GM21737 (cell line): ENCODE data around the gene ATMIN.

ENCODE experiments used
- ATAC-seq: cut with Tn5 transposase; IDR thresholded peaks from one replicate; pipeline ENCODE4 v1.9.1; 2021; ENCODE audit warnings: mild to moderate bottlenecking, moderate library complexity; ENCODE audit not compliant: unreplicated experiment

Gene ATMIN

DNA sequence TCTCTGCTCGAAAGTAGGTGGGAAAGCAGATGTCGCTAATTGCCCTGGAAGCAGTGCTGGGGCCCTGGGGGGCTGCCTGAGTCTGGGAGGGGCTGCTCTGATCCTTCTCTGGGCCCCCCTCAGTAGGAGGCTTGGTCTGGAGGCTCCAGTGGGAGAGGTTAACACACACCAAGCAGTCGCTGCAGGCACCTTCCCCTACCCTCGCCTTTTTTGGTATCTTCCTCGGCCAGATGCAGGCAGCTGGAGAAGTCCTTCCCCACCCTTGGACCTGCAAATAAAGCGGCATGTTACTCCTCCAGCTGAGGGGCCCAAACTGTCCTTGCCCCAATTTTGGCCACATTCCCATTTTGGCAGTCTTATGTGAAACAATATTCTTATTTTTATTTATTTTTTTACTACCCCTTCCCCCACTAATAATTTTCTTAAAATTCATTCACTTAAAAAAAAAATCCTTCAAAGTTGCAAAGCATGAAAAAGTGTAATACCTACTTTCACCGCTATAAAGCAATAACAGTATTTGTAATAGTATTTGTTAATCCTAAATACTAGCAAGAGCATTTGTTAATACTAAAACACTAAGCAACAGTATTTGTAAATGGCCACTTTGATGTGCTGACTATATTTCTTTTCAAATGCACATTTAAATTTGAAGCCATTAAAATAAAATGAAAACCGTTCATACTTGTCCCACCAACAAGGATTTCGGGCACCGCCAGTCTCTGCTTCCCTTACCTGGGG lies 26.4 kb downstream of the ATMIN start:
- ATAC-seq: no peak

DNA sequence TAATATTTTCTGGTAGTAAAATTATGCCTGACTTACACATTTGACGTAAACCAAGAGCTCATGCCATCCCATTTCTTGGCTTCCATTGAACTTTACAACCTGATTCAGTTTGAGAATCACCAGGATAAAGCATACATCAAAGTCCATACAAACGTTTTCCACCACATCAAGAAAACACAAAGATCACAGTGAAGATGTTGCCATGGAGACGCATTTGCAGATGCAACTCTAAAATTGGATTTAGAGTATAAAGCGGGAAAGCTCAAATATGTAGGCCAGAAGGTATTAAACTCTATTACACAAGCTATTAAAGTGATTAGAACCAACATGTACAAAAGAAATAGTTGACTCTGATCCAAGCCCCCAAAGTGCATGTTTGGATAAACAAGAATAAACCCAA lies 31.0 kb downstream of the ATMIN start:
- ATAC-seq: no peak

DNA sequence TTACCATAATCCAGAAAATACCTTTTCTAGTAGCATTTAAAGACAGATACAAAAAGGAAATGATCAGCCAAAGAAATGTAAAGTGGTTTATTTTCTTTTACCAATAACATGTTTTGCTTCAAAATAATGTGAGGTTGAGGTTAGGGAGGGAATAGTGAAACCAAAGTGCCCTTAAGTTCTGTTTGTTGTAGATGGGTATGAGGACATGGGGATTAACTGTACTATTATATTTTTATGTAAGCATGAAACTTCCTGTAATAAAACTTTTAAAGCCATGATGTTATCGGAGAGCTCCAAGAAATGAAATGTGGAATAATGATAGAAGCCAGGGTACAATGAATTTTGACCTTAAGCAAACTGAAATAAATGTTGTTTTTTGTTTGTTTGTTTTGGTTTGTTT lies 31.5 kb downstream of the ATMIN start:
- no peak for ATAC-seq

DNA sequence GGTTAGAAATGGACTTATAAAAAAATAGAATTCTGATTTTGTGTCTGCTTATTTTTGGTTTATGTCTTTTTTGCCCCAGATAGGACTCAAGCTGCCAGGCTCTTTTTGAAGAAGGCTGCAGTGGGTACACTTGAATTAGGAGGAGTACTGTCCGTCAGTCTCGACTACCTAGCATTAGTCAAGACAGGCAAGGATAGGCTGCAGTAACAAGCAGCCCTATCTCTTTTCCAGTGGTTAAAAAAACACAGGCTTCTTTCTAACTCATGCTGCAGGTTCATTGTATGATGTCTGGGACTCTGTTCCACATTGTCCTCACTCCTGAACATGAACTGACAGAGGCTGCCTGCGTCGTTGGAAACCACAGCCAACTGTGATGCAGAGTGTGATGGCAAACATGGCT lies 33.4 kb downstream of the ATMIN start:
- no peak for ATAC-seq

DNA sequence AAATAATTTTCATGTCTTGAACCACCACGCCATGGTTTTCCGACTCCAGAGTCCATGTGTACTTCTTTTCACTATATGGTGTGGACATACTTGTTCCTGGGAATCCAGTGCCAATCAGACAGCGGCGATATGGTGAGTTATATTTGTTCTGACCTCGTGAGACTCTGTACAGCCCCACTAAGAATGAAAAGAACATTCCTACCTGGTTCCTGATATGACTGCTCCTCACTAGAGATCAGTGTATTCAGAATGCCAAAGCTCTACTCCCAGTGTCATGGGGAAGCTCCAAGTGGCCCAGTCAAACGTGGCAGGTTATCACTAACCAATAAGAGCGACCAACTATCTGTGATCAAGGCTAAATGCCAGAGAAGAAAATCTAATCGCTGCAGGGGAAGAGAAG lies 35.3 kb downstream of the ATMIN start:
- no peak for ATAC-seq

DNA sequence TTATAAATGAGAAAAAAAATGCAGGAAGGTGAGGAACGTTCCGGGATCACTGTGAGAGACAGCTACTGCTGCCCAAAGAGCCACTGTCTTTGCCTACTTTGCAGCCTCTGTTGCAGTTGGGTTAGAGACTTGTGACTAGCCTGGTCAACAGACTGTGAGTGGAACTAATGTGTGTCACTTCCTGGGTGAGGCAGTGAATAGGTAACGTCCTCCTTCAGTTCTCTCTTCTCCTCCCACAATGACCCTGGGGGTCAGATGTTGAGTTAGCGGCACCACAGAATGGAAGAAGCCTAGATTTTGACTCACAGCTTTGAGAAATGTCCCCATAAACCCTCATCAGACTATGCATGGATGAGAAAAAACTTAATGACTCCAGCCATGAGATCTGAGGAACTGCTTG lies 36.2 kb downstream of the ATMIN start:
- no peak for ATAC-seq

DNA sequence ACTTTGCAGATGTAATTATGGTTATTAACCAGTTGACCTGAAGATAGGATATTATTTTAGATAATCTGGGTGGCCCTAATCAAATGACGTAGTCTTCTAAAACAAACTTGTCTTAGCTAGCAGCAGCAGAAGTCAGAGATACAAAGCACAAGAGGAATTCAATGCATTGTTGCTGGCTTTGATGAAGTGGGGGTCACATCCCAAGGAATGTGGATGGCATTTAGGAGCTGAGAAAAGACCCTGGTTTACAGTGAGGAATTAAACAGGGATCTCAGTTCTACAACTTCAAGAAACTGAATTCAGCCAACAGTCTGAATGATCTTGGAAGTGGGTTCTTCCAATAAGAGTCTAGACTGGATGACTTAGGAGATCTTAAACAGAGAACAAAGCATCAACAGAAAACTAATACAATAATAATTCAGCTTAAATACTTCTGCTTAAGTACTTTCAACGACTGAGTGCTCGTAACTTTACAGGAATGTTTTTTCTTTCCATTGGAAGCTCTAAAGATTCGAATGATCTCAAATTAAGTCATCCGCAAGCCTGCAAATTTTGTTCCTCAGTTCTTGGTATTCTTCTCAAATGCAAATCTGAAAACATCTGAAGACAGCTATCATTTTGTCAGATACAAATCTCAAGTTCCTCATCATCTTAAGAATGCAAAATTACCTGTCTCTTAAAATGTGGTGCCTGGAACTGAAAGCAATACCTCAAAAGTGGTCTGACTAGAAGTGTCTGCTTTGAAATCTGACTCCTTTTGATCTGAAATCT lies 38.1 kb downstream of the ATMIN start:
- no peak for ATAC-seq

DNA sequence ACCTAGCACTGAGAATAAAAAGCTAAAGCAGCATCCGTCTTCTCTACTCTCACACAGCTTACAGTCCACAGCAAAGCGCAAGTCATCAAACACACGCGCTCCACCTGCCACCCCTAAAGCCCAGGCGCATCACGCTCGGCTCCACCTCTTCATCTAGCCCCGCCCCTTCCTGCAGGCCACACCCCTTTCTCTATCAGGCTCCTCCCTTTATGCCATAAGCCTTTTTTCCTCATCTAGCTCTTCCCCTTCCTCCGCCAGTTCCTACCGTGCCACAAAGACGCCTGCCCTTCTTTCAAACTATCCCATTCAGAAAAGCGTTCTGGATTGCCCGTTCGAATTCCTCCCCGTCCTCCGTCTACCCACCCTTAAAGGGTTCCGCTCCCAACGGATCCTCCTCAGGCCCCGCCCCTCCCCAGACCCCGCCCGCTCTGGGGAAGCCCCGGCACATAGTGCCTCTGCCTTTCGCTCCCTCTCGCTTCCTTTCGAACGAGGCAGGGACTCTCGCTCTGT lies 41.0 kb downstream of the ATMIN start:
- ATAC-seq: peak; percentile 80

DNA sequence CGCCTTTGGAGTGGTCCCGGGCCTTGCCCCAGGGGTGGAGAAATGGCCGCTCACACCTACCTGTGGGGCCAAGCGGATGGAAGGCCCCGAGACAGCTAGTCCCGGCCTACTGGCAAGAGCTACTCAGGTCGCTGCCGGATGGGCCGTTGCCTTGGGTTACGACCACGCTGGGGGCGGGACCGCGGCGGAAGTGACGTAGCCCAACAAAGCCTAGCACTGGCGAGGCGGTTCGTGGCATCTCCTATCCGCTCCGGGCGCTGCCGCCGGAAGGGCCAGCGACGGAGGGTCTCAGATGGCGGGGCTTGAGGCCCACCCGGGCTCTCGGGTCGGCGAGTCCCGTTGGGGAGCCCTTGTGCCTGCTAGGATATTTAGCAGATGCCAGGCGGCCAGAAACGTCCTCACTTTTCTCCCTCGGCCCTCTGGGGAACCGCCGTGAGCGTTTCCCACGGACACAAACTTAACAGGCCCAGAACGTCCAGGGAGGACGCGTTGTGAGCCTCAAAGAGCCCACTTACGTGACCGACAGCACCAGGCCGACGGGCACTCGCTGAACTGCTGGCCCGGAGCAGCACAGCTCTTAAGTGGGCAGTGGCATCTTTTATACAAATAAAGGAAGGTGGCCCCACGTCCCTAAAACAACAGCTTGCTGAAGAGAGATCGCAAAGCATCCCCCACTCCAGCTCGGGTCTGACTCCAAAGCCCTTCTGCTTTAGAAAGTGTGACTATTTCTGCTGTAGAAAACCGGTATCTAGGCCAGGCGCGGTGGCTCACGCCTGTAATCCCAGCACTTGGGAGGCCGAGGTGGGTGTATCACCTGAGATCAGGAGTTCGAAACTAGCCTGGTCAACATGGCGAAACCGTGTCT lies 41.7 kb downstream of the ATMIN start, which contains the start of gene C16orf46:
TSS of gene C16orf46 (minus strand) at position 163 of the 865 bp plus-strand sequence. CDS start 13,283 bp downstream, outside the sequence.
- ATAC-seq: peak; percentile 97

DNA sequence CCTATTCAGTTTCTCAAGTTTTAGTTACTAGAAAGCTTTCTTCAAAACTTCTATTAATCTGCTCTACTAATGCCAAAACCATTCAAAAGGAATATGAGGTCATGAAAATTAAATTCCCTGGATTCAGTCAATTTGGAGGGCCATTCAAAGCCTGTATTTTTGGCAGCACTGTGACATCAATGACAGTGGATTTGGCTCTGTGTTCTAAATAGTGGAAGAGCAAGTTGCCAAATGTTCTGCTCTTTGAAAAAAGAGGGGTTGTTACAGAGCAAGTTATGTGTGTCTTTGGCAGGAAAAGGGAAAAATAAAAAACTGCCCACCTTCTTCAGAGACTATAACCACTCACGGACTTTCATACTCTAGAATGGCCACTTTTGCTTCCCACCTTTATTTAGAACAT lies 44.6 kb downstream of the ATMIN start:
- no peak for ATAC-seq

DNA sequence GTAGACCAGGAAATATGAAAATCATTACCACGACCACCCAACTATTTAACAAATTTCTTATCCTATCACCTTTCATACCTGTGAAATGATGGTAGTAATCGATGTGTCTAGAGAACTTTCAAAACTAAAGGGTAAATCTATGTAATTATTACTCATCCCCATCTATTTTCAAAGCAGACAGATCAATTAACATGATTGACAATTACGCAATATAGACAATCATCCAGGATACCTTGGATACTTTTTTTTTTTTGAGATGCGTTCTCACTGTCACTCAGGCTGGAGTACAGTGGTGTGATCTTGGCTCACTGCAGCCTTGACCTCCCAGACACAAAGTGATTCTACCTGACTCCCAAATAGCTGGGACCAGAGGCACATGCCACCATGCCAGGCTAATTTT lies 45.4 kb downstream of the ATMIN start:
- no peak for ATAC-seq

DNA sequence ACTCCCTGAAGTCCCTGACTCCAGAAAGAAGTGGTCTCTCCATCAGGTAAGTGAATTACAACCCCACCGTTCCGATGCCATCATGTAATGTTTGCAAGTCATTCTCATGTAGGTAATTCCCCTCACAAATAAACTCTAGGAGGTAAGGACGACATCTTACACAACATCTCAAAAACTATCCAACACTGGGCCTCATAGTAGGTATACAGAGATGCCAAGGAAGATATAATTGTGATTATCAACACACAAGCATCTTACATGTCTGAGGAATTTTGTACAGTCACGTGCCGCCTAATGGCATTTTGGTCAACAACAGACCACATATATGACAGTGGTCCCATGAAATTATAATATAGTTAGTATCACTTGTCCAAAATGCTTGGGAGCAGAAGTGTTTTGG lies 53.2 kb downstream of the ATMIN start:
- ATAC-seq: no peak

DNA sequence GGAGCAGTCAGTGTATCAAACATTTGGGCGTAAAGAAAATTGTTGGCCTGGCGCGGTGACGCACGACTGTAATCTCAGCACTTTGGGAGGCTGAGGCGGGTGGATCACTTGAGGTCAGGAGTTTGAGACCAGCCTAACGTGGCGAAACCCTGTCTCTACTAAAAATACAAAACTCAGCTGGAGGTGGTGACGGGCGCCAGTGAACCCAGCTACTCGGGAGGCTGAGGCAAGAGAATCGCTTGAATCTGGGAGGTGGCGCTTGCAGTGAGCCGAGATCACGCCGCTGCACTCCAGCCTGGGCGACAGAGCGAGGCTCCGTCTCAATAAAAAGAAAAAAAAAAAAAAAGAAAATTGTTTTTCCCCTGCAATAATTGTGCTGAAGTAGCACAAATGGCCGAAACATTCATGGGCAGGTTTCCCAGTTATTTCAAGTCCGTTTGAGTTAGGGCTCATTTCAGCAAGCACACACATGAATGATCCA lies 59.2 kb downstream of the ATMIN start:
- ATAC-seq: no peak

DNA sequence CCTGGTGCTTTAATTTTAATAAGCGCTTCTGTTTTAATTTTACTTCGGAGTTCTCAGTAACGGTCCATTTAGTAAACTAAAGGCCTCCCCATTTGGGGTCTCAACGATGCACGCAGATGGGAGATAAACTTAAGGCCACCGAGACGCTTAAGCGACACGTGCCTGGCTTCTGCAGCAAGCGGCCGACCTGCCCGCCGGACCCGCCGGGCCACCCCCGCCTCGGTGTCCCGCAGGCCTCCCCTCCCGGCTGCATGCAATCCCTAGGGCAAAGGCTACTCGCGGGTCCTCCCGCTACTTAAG lies 60.0 kb downstream of the ATMIN start:
- ATAC-seq: peak; percentile 13

DNA sequence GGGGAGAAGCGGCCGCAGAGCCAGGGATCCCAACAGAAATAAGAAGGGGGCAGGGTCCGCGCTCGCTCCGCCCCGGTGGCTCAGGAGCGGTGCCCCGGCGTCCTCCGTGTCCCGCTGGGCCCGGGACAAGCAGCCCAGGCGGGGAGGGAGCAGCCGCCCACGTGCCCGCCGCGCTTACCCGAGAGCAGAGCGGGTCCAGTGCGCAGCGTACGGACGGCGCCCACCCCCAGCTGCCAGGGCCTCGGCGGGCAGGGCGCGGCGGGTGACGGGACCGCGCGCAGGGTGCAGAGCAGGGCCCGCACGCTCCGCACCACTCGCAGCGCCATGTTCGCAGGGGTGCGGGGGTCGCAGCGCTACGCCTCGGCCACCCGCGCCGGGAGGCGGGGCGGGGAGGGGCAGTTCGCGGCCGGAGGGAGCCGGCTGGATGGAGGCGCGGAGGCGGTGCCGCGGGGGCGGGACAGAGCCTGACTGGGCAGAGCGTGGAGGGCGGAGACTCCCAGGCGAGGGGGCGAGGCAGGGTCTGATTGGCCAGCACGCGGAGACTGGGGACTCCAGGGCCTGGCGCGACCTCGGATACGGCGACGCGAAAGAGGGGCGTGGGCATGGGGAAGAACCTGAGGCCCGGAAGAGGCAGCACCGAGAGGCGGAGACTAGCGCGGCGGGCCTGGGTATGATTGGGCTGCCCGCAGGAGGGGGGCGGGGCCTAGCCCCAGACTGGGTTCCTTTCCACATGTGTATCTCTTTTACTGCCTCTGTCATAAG lies 60.5 kb downstream of the ATMIN start, which contains the start of gene GCSH:
TSS of gene GCSH (minus strand) at position 443 of the 762 bp plus-strand sequence. CDS start at position 326, 117 bp downstream.
- peak; percentile 98 for ATAC-seq

DNA sequence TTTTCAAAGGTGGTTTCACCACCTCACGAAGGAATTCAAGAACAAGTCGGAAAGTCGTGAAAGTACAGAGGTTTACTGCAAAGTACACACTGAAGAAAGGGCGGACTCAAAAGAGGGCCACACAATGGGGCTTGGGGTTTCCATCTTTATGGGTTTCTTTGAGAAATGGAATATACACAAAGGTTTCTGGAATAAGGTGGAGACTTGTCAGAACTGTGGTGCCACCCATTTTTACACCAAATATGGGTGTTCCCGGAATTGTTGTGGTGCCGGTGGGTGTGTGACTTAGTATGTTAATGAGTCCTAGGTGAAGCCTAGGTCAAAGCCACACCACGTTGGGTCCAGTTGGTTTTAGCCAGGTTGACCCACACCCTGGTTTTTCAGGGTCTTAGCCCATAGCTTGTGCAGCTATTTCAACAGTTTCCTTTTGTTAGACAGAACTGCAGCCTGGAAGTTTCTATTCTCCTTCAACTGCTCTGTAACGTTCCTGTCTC lies 61.1 kb downstream of the ATMIN start:
- no peak for ATAC-seq
